ENCODE results near the gene SERBP1.

Gene SERBP1

GRCh38 chr1:67468066-67468718 lies 38.0 kb upstream of the SERBP1 start:
- TF ChIP-seq ZFX (IDR thresholded peaks at IDR 0.05; ENCODE audit: borderline replicate concordance): no peak
- no peak for TF ChIP-seq CTCF (IDR thresholded peaks at IDR 0.05)
- no peak overlapping the region for H3K27ac ChIP-seq

GRCh38 chr1:67465375-67465774 lies 35.2 kb upstream of the SERBP1 start:
- TF ChIP-seq CTCF (IDR thresholded peaks at IDR 0.05) (no peak), ZFX (IDR thresholded peaks at IDR 0.05; ENCODE audit: borderline replicate concordance) (no peak)

GRCh38 chr1:67464746-67465145 lies 34.5 kb upstream of the SERBP1 start:
- no peak overlapping the region for H3K27ac ChIP-seq
- no peak for TF ChIP-seq CTCF (IDR thresholded peaks at IDR 0.05)
- no peak for TF ChIP-seq ZFX (IDR thresholded peaks at IDR 0.05; ENCODE audit: borderline replicate concordance)

More at GRCh38 chr1:67465375-67465774, 35.2 kb upstream of the SERBP1 start:
- no peak overlapping the region for H3K27ac ChIP-seq

GRCh38 chr1:67464058-67464457 lies 33.9 kb upstream of the SERBP1 start:
- TF ChIP-seq ZFX (IDR thresholded peaks at IDR 0.05; ENCODE audit: borderline replicate concordance) (no peak), CTCF (IDR thresholded peaks at IDR 0.05) (no peak)

GRCh38 chr1:67463298-67463955 lies 33.2 kb upstream of the SERBP1 start:
- TF ChIP-seq CTCF (IDR thresholded peaks at IDR 0.05): no peak
- TF ChIP-seq ZFX (IDR thresholded peaks at IDR 0.05; ENCODE audit: borderline replicate concordance): no peak
- H3K27ac ChIP-seq: no peak overlapping the region

More at GRCh38 chr1:67464058-67464457, 33.9 kb upstream of the SERBP1 start:
- no peak overlapping the region for H3K27ac ChIP-seq

GRCh38 chr1:67460676-67461500 lies 30.7 kb upstream of the SERBP1 start:
- no peak overlapping the region for H3K27ac ChIP-seq

More at GRCh38 chr1:67460676-67461500, 30.7 kb upstream of the SERBP1 start:
- TF ChIP-seq ZFX (IDR thresholded peaks at IDR 0.05; ENCODE audit: borderline replicate concordance) (no peak), CTCF (IDR thresholded peaks at IDR 0.05) (no peak)

Measured in 22Rv1 (cell line).